Measurements from ENCODE around the gene CLNK. TPM values are rescaled to one million over a fixed set of nuclear protein-coding genes. Genes with fewer than 3 reads are reported as not detected.

The CLNK gene
- total RNA-seq, 1 experiment from 2014 or later = not detected

- H3K56ac ChIP-seq (ENCODE audit: insufficient read length, low read depth, low read length) = no peak overlapping the region
- no peak overlapping the region for H3K4me2 ChIP-seq (ENCODE audit: insufficient read depth, insufficient read length, low read length)
- no peak overlapping the region for H4K8ac ChIP-seq (replicated peaks; ENCODE audit: insufficient read length, low read depth, low read length)
- Mint-ChIP-seq H3K36me3 (ENCODE audit: insufficient read depth in 1 of 3, low read depth in 3 of 3) (peaks cover 37 to 53% (median 48%) of the 10 kb centered on the region in 3 experiments), H3K9me3 (peaks cover 0 to 13% of the 10 kb centered on the region in 2 experiments; a peak in 2 of 5 replicates), H3K4me1 (peaks cover 8 to 9% of the 10 kb centered on the region in 2 experiments), H3K4me3 (no peak overlapping the region), H3K27me3 (ENCODE audit: low read depth) (peaks cover 2% of the 10 kb centered on the region; the same call in 1 of the 2 replicates), H3K27ac (no peak overlapping the region)
- H3K79me1 ChIP-seq (ENCODE audit: insufficient read depth, low read depth, low read length, poor library complexity, severe bottlenecking) = no peaks in the 10 kb centered on the region
- no peak overlapping the region for H3T11ph ChIP-seq (ENCODE audit: low read length)
- H3K18ac ChIP-seq (ENCODE audit: insufficient read length, low read depth, low read length) = no peak overlapping the region
- H3K4me1 ChIP-seq (ENCODE audit: insufficient read depth, low read length) = peaks cover 5% of the 10 kb centered on the region; the same call in 1 of the 2 replicates
- no peaks in the 10 kb centered on the region for H4K20me1 ChIP-seq (ENCODE audit: control insufficient read depth, insufficient read depth, insufficient read length)
- H2BK120ac ChIP-seq (ENCODE audit: low read depth, low read length, poor library complexity, severe bottlenecking) = no peak overlapping the region
- H2AK5ac ChIP-seq (ENCODE audit: insufficient read length, low read length) = no peak overlapping the region
- H4K91ac ChIP-seq (ENCODE audit: insufficient read length, low read depth, low read length) = no peak overlapping the region
- TF ChIP-seq CTCF (conservative IDR thresholded peaks at IDR 0.05) = no peak
- no peak overlapping the region for H3K4ac ChIP-seq (ENCODE audit: low read depth, low read length)
- no CpG with 5 or more reads among the region's 5 CpGs for WGBS (ENCODE audit: extremely low coverage, insufficient read length, low lambda C conversion rate)
- H3K79me2 ChIP-seq (ENCODE audit: insufficient read depth, low read length) = no peaks in the 10 kb centered on the region
- H2BK20ac ChIP-seq (ENCODE audit: low read depth, low read length, poor library complexity, severe bottlenecking) = no peak overlapping the region
- no peak overlapping the region for H3K14ac ChIP-seq (ENCODE audit: insufficient read depth, low read length)
- H2BK5ac ChIP-seq (ENCODE audit: insufficient read length, low read length) = no peak overlapping the region
- no peak overlapping the region for H4K5ac ChIP-seq (ENCODE audit: insufficient read length, low read depth, low read length)
- no peaks in the 10 kb centered on the region for H3K23me2 ChIP-seq (ENCODE audit: insufficient read length, low read depth, low read length, poor library complexity, severe bottlenecking)
- H3K23ac ChIP-seq (ENCODE audit: insufficient read length, low read depth, low read length) = no peak overlapping the region
- H3K9ac ChIP-seq (ENCODE audit: extremely low read depth, insufficient read length, low read length) = no peak overlapping the region
- no peaks in the 10 kb centered on the region for H3K27me3 ChIP-seq (ENCODE audit: insufficient read depth, low read length)
- no peak overlapping the region for H2BK12ac ChIP-seq (ENCODE audit: insufficient read length, low read depth, low read length)
- no peaks in the 10 kb centered on the region for H3K9me3 ChIP-seq (ENCODE audit: control insufficient read depth, low read depth, low read length)
- no peak overlapping the region for H2AFZ ChIP-seq (ENCODE audit: low read length)
- H3K27ac ChIP-seq (ENCODE audit: insufficient read length, low read depth, low read length) = no peak overlapping the region
- no peak for DNase-seq
- no peak overlapping the region for H2BK15ac ChIP-seq (ENCODE audit: low read depth, low read length)
Observed at GRCh38 chr4:10442976-10443375, 241.6 kb downstream of the CLNK start.

Data from H9 (cell line).